ENCODE results near the gene STT3A. TPM values are rescaled to one million over a fixed set of nuclear protein-coding genes. Genes with fewer than 3 reads are reported as not detected.

Gene STT3A
- total and polyA plus RNA-seq, 2 of the 13 experiments (the other 11 are each of a cell fraction or from before 2014, with no cell fraction given): 229 to 319 TPM

DNA sequence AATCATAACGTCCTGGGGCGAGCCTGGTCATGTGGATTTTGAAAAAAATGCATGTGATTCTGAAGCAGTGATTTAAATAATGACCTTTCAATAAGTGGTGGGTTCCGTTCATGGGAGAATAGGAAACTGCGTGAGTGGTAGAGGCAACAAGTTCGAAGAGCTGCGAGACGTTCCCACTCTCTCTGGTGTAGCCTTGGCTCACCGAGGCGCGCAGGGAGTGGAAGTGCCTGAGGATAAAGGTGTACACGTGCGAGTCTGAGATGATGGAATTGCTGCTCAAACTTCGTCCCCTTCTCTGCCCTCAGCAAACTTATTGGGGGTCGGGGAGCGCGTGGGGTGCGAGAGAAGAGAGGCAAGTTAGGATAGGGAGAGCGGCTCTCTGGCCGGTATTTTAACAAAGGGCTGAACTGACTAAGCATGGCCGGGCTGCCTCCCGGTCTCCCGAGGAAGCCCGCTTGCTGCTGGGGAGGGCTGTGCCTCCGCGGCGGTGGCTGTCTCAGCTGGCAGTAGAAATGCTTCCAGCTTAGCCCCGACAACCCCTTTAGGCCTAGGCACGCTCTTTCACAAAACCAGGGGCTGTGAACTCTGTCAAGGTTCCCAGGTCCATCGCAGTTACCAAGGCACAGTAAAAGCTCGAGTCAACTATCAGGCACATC lies 875 bp upstream of the STT3A start (continued):
- TF ChIP-seq, protein P1, sequence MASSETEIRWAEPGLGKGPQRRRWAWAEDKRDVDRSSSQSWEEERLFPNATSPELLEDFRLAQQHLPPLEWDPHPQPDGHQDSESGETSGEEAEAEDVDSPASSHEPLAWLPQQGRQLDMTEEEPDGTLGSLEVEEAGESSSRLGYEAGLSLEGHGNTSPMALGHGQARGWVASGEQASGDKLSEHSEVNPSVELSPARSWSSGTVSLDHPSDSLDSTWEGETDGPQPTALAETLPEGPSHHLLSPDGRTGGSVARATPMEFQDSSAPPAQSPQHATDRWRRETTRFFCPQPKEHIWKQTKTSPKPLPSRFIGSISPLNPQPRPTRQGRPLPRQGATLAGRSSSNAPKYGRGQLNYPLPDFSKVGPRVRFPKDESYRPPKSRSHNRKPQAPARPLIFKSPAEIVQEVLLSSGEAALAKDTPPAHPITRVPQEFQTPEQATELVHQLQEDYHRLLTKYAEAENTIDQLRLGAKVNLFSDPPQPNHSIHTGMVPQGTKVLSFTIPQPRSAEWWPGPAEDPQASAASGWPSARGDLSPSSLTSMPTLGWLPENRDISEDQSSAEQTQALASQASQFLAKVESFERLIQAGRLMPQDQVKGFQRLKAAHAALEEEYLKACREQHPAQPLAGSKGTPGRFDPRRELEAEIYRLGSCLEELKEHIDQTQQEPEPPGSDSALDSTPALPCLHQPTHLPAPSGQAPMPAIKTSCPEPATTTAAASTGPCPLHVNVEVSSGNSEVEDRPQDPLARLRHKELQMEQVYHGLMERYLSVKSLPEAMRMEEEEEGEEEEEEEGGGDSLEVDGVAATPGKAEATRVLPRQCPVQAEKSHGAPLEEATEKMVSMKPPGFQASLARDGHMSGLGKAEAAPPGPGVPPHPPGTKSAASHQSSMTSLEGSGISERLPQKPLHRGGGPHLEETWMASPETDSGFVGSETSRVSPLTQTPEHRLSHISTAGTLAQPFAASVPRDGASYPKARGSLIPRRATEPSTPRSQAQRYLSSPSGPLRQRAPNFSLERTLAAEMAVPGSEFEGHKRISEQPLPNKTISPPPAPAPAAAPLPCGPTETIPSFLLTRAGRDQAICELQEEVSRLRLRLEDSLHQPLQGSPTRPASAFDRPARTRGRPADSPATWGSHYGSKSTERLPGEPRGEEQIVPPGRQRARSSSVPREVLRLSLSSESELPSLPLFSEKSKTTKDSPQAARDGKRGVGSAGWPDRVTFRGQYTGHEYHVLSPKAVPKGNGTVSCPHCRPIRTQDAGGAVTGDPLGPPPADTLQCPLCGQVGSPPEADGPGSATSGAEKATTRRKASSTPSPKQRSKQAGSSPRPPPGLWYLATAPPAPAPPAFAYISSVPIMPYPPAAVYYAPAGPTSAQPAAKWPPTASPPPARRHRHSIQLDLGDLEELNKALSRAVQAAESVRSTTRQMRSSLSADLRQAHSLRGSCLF (CRISPR knock-in tag; IDR thresholded peaks at IDR 0.05; ENCODE audit: borderline replicate concordance): no peak
- TF ChIP-seq ATF7-NPFF (CRISPR knock-in tag; IDR thresholded peaks at IDR 0.05; ENCODE audit: low read depth): 0 out of 2 replicates have a peak, but pooled peaks have one; percentile 30
- peak; percentile 86 for TF ChIP-seq CHCHD3 (CRISPR knock-in tag; IDR thresholded peaks at IDR 0.05)
- no peak for TF ChIP-seq SNRNP70 (IDR thresholded peaks at IDR 0.05; ENCODE audit: low read depth, low read length)
- no peak for TF ChIP-seq POLR2AphosphoS5 (IDR thresholded peaks at IDR 0.05; ENCODE audit: low read depth, low read length)
- TF ChIP-seq YY1 (IDR thresholded peaks at IDR 0.05; ENCODE audit: insufficient read depth, insufficient replicate concordance, low read depth, low read length): no peak
- TF ChIP-seq, protein P2, sequence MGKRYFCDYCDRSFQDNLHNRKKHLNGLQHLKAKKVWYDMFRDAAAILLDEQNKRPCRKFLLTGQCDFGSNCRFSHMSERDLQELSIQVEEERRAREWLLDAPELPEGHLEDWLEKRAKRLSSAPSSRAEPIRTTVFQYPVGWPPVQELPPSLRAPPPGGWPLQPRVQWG (CRISPR knock-in tag; IDR thresholded peaks at IDR 0.05; ENCODE audit: borderline replicate concordance, low read depth): no peak
- TF ChIP-seq, protein P3, sequence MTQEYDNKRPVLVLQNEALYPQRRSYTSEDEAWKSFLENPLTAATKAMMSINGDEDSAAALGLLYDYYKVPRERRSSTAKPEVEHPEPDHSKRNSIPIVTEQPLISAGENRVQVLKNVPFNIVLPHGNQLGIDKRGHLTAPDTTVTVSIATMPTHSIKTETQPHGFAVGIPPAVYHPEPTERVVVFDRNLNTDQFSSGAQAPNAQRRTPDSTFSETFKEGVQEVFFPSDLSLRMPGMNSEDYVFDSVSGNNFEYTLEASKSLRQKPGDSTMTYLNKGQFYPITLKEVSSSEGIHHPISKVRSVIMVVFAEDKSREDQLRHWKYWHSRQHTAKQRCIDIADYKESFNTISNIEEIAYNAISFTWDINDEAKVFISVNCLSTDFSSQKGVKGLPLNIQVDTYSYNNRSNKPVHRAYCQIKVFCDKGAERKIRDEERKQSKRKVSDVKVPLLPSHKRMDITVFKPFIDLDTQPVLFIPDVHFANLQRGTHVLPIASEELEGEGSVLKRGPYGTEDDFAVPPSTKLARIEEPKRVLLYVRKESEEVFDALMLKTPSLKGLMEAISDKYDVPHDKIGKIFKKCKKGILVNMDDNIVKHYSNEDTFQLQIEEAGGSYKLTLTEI (CRISPR knock-in tag; conservative IDR thresholded peaks at IDR 0.05): no peak
- TF ChIP-seq MIER3 (CRISPR knock-in tag; IDR thresholded peaks at IDR 0.05; ENCODE audit: borderline replicate concordance): no peak
- TF ChIP-seq, protein P4, sequence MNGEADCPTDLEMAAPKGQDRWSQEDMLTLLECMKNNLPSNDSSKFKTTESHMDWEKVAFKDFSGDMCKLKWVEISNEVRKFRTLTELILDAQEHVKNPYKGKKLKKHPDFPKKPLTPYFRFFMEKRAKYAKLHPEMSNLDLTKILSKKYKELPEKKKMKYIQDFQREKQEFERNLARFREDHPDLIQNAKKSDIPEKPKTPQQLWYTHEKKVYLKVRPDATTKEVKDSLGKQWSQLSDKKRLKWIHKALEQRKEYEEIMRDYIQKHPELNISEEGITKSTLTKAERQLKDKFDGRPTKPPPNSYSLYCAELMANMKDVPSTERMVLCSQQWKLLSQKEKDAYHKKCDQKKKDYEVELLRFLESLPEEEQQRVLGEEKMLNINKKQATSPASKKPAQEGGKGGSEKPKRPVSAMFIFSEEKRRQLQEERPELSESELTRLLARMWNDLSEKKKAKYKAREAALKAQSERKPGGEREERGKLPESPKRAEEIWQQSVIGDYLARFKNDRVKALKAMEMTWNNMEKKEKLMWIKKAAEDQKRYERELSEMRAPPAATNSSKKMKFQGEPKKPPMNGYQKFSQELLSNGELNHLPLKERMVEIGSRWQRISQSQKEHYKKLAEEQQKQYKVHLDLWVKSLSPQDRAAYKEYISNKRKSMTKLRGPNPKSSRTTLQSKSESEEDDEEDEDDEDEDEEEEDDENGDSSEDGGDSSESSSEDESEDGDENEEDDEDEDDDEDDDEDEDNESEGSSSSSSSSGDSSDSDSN (CRISPR knock-in tag; IDR thresholded peaks at IDR 0.05): no peak
- no peak for TF ChIP-seq ZNF746 (CRISPR knock-in tag; IDR thresholded peaks at IDR 0.05)
- TF ChIP-seq CC2D1A (CRISPR knock-in tag; IDR thresholded peaks at IDR 0.05): no peak
- TF ChIP-seq POLR2A (IDR thresholded peaks at IDR 0.05; ENCODE audit: insufficient read depth in 1 of 2, low read depth in 2 of 2, low read length in 2 of 2): no peak
- TF ChIP-seq, protein P5, sequence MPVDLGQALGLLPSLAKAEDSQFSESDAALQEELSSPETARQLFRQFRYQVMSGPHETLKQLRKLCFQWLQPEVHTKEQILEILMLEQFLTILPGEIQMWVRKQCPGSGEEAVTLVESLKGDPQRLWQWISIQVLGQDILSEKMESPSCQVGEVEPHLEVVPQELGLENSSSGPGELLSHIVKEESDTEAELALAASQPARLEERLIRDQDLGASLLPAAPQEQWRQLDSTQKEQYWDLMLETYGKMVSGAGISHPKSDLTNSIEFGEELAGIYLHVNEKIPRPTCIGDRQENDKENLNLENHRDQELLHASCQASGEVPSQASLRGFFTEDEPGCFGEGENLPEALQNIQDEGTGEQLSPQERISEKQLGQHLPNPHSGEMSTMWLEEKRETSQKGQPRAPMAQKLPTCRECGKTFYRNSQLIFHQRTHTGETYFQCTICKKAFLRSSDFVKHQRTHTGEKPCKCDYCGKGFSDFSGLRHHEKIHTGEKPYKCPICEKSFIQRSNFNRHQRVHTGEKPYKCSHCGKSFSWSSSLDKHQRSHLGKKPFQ (CRISPR knock-in tag; IDR thresholded peaks at IDR 0.05; ENCODE audit: insufficient replicate concordance): peak; percentile 43
- TF ChIP-seq GABPB1 (CRISPR knock-in tag; IDR thresholded peaks at IDR 0.05): no peak
- TF ChIP-seq, protein P6, sequence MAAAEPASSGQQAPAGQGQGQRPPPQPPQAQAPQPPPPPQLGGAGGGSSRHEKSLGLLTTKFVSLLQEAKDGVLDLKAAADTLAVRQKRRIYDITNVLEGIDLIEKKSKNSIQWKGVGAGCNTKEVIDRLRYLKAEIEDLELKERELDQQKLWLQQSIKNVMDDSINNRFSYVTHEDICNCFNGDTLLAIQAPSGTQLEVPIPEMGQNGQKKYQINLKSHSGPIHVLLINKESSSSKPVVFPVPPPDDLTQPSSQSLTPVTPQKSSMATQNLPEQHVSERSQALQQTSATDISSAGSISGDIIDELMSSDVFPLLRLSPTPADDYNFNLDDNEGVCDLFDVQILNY (CRISPR knock-in tag; conservative IDR thresholded peaks at IDR 0.05): no peak
- TF ChIP-seq RAD51 (IDR thresholded peaks at IDR 0.05; ENCODE audit: borderline replicate concordance): no peak
